GM10266 (cell line): ENCODE data around the gene RNF225.
A peak's percentile ranks its signal among the peaks of the same experiment; 100 is the strongest.
"Not testable (repeated sequence)": the region's sequence is repeated elsewhere in the genome, so short reads cannot be mapped to it uniquely, and the experiment has no call there.

Experiments
- DNase-seq: peaks from one replicate; pipeline ENCODE4 v3.0.0; 2012; ENCODE audit errors: extremely low spot score
- TF ChIP-seq, protein P1 (sequence below): IDR thresholded peaks from 2 replicates; pipeline ENCODE4 v1.5.1; 2012; ENCODE audit warnings: mild to moderate bottlenecking, low read depth; ENCODE audit not compliant: control insufficient read depth, insufficient read depth; ENCODE audit errors: missing control alignments

Gene RNF225

DNA sequence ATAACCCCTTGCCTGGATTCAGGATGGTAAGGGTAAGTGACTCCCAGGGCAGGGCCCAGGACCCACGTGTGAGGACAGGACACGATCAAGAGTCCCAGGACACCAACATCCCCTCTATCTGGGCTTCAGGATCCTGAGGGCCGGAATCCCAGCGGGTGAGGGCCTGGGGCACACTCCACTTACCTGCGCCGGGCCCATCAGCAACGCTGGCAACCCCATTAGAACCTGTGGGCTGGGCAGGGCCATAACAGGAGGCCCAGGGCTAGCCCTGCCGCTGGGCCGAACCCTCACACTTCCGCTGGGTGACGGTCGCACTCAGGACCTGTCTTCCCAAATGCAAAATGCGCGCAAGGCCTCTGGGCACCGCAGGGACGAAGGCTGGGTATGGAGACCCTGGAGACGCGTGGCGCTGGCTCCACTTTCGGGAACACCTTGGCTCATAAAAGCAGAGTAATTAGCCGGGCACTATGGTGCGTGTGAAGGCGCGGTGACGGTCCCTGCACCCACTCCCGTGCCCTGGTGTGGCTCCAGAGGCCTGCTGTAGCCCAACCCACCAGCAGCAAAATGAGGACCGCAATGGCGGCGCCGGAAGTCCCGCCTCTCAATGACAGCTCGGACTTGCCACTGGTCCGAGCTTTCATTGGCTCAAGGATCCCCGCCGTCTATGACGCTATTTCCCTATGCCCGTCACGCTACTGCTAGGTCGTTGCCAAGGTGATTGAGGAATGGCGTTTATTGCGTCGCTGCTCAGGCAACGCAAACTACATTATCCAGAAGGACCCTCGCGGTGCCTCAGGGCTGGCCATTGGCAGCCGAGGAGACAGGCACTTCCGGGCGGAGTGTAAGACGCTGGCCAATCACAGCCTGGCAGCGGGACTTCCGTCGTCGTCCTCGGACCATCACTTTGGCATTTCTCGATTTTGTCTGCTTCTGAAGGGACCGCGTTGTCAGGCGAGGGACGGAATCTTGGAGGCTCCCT lies 44.4 kb downstream of the RNF225 start, which contains the start of gene ZNF132:
Gene ZNF132, minus strand, starts transcription at position 578 of the 979 bp plus-strand sequence. Its CDS starts 332 bp downstream, at position 246.
- peak; percentile 94 for DNase-seq

DNA sequence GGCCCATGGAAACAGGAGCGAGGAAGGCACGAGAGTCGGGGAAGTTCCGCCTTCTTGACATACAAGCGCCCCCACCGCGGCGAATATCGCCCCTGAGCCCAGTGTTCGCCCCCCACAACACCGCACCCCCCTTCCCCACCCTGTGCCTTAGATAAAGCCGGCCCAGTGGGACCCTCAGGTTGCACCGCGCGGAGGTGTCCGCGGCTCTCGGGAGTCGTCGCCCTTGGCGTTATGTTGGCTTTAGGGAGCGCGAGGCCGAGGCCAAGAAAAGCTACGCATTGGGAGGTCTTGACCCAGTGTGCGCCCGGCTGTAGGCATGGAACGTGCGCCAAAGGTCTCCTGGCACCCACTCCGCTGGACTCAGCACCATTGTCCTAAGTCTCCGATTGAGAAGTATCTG lies 45.1 kb downstream of the RNF225 start:
- TF ChIP-seq, protein P1, sequence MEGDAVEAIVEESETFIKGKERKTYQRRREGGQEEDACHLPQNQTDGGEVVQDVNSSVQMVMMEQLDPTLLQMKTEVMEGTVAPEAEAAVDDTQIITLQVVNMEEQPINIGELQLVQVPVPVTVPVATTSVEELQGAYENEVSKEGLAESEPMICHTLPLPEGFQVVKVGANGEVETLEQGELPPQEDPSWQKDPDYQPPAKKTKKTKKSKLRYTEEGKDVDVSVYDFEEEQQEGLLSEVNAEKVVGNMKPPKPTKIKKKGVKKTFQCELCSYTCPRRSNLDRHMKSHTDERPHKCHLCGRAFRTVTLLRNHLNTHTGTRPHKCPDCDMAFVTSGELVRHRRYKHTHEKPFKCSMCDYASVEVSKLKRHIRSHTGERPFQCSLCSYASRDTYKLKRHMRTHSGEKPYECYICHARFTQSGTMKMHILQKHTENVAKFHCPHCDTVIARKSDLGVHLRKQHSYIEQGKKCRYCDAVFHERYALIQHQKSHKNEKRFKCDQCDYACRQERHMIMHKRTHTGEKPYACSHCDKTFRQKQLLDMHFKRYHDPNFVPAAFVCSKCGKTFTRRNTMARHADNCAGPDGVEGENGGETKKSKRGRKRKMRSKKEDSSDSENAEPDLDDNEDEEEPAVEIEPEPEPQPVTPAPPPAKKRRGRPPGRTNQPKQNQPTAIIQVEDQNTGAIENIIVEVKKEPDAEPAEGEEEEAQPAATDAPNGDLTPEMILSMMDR = no peak
- no peak for DNase-seq

More for the DNA sequence above, 44.4 kb downstream of the RNF225 start, which contains the start of gene ZNF132:
- TF ChIP-seq, protein P1 = no peak

DNA sequence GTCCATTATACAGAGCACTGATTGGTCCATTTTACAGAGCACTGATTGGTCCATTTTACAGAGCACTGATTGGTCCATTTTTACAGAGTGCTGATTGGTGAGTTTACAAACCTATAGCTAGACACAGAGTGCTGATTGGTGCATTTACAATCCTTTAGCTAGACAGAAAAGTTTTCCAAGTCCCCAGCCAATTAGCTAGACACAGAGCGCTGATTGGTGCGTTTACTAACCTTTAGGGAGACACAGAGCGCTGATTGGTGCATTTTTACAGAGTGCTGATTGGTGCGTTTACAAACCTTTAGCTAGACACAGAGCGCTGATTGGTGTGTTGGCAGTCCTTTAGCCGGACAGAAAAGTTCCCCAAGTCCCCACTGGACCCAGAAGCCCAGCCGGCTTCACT lies 47.5 kb downstream of the RNF225 start:
- DNase-seq = not testable (repeated sequence)
